ENCODE results near the gene FUOM.

DNA sequence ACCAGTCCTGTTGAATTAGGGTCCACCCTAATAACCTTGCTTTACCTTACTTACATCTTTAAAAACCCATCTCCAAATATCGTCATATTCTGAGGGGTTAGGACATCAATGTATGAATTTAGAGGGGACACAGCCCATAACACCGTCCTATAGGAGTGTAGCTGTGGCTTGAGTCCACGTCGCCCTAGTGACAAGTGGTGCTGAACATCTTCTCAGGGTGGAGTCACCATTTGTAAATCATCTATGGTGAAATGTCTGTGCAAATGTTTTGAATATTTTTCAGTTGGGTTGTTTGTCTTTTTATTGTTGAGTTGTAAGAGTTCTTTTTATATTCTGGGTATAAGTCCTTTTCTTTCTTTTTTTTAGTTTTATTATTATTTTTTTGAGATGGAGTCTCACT is 15.8 kb downstream of the FUOM start:
- TF ChIP-seq, protein P1, sequence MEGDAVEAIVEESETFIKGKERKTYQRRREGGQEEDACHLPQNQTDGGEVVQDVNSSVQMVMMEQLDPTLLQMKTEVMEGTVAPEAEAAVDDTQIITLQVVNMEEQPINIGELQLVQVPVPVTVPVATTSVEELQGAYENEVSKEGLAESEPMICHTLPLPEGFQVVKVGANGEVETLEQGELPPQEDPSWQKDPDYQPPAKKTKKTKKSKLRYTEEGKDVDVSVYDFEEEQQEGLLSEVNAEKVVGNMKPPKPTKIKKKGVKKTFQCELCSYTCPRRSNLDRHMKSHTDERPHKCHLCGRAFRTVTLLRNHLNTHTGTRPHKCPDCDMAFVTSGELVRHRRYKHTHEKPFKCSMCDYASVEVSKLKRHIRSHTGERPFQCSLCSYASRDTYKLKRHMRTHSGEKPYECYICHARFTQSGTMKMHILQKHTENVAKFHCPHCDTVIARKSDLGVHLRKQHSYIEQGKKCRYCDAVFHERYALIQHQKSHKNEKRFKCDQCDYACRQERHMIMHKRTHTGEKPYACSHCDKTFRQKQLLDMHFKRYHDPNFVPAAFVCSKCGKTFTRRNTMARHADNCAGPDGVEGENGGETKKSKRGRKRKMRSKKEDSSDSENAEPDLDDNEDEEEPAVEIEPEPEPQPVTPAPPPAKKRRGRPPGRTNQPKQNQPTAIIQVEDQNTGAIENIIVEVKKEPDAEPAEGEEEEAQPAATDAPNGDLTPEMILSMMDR (conservative IDR thresholded peaks at IDR 0.05; ENCODE audit: low read depth, low read length): no peak
- TF ChIP-seq SMC3 (IDR thresholded peaks at IDR 0.05; ENCODE audit: low read depth, low read length) (no peak), BHLHE40 (IDR thresholded peaks at IDR 0.05; ENCODE audit: low read depth, low read length) (no peak), NFE2L2 (IDR thresholded peaks at IDR 0.05; ENCODE audit: low read depth, low read length) (no peak), RAD21 (IDR thresholded peaks at IDR 0.05; ENCODE audit: low read length) (no peak)
- TF ChIP-seq, protein P2, sequence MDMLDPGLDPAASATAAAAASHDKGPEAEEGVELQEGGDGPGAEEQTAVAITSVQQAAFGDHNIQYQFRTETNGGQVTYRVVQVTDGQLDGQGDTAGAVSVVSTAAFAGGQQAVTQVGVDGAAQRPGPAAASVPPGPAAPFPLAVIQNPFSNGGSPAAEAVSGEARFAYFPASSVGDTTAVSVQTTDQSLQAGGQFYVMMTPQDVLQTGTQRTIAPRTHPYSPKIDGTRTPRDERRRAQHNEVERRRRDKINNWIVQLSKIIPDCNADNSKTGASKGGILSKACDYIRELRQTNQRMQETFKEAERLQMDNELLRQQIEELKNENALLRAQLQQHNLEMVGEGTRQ (IDR thresholded peaks at IDR 0.05; ENCODE audit: low read depth, low read length): no peak
